Measurements from ENCODE around the gene TPM4.
A peak's percentile ranks its signal among the peaks of the same experiment; 100 is the strongest.

The TPM4 gene

DNA sequence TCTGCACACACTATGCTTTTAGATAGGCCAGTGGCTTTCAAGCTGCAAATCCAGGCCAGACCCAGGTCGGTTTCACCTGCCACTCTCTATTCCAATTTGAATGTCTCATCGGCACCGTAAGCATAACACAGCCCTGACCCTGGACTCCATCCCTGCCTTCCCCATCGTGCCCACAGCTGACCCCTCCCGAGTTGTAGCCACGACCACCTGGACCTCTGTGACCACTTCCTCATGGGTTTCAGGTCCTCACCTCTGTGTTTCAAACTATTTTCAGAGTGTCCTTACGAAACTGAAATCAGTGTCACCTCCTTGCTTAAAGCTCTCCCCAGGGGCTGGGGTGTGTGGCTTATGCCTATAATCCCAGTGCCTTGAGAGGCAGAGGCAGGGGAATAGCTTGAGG is 58.2 kb downstream of the TPM4 start:
- no peak for DNase-seq

DNA sequence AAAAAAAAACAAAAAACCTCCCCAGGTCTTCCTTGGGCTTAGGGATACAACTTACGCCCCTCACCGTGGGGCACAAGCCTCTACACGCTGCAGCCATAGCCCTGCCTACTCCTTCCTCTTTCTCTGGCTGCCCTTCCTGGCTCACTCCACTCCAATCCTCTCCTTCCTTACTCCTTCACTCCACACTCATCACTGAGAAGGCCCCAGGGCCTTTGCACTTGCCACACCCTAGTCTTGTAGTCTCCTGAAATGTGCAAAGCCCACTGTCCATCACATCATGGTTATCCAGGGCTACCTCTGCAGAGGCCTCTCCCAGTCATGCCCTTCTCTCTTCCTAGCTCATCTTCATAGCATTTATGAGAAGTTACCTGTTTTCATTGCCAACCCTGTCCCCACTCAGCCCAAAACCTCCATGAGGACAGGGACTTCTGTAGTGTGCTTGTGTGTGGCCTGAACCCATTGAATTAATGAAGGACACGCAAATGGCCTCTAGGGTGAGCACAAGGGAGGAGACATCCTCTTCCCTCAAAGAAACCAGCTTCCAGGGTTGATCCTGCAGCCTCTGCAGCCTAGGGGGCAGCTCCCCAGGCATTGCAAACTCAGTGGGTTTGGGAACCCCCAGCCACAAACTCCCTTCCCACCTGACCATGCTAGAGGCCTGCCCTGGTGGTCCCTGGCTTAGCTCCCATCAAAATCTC is 59.3 kb downstream of the TPM4 start:
- DNase-seq: no peak

DNA sequence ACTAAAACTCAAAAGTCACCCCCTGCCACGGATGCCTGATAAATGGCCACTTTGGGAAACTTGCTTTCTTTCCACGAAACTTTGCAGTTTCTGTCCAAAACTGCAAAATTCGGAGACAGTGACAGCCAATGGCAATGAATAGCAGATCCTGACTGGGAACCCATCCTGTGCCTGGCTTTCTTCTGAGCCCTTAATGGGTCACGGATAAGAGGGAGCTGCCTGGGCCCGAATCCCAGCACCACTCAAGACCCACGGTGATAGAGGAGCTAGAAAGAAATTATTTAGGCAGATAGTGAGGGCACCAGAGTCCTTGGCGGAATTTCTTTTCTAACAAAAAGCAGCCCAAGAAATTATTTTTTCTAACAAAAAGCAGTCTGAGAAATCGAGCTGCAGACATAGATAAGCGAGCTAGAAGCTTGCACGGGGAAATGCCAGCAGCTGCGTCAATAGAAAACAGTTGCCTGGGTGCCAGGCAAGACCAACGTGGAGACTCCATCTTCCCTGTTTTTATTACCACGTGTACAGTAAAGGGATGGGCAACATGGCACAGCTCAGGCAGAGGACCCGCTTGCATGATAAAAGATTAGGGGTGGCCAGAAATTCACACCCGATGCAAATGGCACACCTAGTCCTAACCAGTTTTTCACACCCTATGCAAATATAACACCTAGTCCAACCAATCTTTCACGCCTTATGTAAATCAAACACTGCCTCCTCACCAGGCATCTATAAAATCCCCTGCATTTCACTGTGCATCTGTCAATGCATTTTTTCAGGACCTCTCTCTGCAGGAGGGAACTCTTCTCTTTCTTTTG is 60.1 kb downstream of the TPM4 start:
- DNase-seq: no peak

GRCh38 chr19:16139752-16140151 is 63.5 kb downstream of the TPM4 start:
- DNase-seq: no peak

DNA sequence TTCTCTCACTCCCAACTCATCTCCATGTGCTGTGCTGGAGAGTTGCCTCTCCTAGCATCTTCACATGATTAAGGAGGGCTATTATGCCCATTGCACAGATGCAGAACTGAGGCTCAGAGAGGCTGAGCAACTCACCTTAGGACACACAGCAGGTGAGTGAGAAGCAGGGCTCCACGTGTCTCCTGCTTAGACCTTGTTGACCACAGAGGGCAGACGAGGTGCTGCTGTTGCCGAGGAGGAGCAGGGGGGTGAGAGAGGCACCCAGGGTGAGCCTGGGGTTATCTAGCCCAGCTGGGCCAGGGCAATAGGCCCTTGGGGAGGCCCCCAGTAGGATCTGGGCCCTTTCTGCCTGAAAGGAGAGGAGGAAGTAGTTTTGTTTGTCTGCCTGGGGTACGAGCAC is 64.7 kb downstream of the TPM4 start:
- no peak for DNase-seq

GRCh38 chr19:16142032-16142580 is 65.8 kb downstream of the TPM4 start:
- DNase-seq: no peak

- peak; percentile 77 for DNase-seq
Measured at GRCh38 chr19:16143399-16144215, 67.3 kb downstream of the TPM4 start, which contains the start of gene HSH2D. TSS of gene HSH2D (plus strand) at chr19:16143685. CDS start at chr19:16148751, 5,066 bp downstream.

DNA sequence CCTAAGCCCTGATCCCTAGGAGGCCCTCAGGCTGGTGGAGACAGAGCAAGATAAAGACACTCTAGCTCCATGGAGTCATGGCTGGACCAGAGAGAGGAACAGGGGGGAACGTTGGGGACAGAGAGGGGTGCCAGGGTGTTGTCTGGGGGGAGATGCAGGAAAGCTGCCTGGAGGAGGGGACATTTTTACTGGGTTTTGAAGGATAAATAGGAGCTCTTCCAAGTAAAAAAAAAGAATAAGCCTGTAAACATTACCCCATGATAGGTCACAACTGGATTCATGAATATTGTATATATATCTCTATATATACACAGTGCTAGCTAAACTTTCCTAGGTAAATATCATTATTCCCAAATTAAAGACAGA is 67.9 kb downstream of the TPM4 start:
- no peak for DNase-seq

DNA sequence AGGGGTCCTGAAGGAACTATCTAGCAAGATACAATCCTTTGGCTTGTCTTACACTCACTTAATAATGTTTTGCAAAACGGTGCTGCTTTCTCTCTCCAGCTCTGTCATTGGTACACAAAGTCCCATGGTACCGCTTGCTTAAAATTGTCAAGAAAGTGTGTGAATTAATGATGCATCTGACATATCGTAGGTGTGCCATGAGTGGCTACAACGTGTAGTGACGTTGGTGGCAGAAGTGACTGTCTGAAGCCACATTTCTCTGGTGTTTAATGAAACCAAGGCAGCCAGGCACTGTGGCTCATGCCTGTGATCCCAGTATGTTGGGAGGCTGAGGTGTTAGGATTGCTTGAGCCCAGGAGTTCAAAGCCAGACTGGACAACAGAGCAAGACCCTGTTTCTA is 69.8 kb downstream of the TPM4 start:
- DNase-seq: no peak

DNA sequence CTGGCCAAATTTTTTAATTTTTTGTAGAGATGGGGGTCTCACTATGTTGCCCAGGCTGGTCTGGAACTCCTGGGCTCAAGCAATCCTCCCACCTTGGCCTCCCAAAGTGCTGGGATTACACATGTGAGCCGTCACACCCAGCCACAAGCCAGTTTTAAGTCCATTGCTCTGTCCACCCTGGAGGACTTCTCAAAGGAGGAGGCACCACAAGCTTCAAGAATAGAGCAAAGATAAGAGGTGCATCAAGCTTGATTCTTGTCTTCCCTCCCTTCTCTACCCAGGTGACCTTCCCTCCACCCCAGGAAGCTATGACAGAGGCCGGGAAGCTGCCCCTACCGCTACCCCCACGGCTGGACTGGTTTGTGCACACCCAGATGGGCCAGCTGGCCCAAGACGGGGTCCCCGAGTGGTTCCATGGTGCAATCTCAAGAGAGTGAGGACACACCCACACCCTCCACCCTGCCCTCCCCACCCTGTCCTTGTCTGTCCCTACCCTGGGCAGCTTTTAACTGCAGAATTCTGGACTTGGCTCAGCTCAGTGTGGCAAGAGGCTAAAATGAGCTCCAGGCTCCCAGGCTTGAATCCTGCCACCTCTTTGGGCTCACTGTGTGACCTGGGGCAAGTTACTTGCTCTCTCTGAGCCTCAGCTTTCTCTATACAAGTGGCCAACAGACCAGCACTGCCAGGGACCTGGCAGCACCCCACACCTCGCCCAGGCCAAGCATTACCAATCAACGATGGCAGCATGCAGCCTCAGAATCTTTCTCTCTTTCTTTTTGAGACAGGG is 72.3 kb downstream of the TPM4 start:
- DNase-seq: no peak
